Gastrocnemius medialis (tissue), 4 donors: ENCODE results near the gene RCAN3. TPM values are rescaled to one million over a fixed set of nuclear protein-coding genes. Genes with fewer than 3 reads are reported as not detected.

Experiments used
- ATAC-seq, 2 donors: fragments of 150-250 bp; one replicate each; pipeline ENCODE4 v1.9.1; 2016
- DNase-seq, 2 donors: peaks; one replicate each; pipeline ENCODE4 v3.0.0-alpha.2; 2019
- H3K27ac ChIP-seq, 4 donors: fragments of 200-600 bp; sonication (generic); 1 replicate in 1 of 4; 2 replicates in 3 of 4; pipeline ENCODE4 v1.5.1; 2016 to 2018; ENCODE audit warnings: mild to moderate bottlenecking in 2 of 4, moderate library complexity in 1 of 4
- H3K27me3 ChIP-seq, 3 donors: fragments of 200-600 bp; sonication (generic) in 2 of 3; 1 replicate in 1 of 3; 2 replicates in 2 of 3; pipeline versions ENCODE4 v1.5.1 to v1.6.0; 2016 to 2019; ENCODE audit warnings: mild to moderate bottlenecking in 1 of 3, moderate library complexity in 1 of 3
- H3K36me3 ChIP-seq, 2 donors: fragments of 200-600 bp; sonication (generic) in 1 of 2; one replicate each; pipeline ENCODE4 v1.5.1; 2017 to 2018
- H3K4me1 ChIP-seq, 2 donors: fragments of 200-600 bp; sonication (generic) in 1 of 2; one replicate each; pipeline ENCODE4 v1.5.1; 2016 to 2017; ENCODE audit warnings: mild to moderate bottlenecking in 2 of 2
- H3K4me3 ChIP-seq, 4 donors: fragments of 200-600 bp; sonication (generic) in 3 of 4; 1 replicate in 1 of 4; 2 replicates in 3 of 4; pipeline ENCODE4 v1.5.1; 2016 to 2019; ENCODE audit warnings: mild to moderate bottlenecking in 2 of 4
- H3K9me3 ChIP-seq, 3 donors: fragments of 200-600 bp; sonication (generic) in 2 of 3; 1 replicate in 1 of 3; 2 replicates in 2 of 3; pipeline ENCODE4 v1.5.1; 2016 to 2019
- POLR2A ChIP-seq, 2 donors: fragments of 450-650 bp; IDR thresholded peaks; one replicate each; pipeline ENCODE4 v1.6.1; 2017; ENCODE audit warnings: antibody characterized with exemption in 2 of 2, mild to moderate bottlenecking in 2 of 2, moderate library complexity in 2 of 2
- in situ Hi-C, 4 donors: fragments of 200-750 bp; cut with MboI; loops; one replicate each; pipeline versions ENCODE4 v1.15.0 to v1.8.0; 2017; ENCODE audit warnings: low sequenced_read_pairs in 4 of 4
- intact Hi-C: fragments of 100-400 bp; cut with DNase I; formaldehyde crosslinking; loops from one replicate; pipeline ENCODE4 v1.15.1; 2023; ENCODE audit warnings: low total_unique reads
- total RNA-seq, 4 donors: library from RNA; depleted of rRNA; stranded (reverse); fragments of >200 nt; gene quantifications; one replicate each; pipeline versions ENCODE4 v1.1.0 to v1.2.3, GENCODE V29; 2016
- TF ChIP-seq, protein P1 (sequence below), 5 experiments: fragments of 450-650 bp in 3 of 5; fragments of 200-600 bp in 2 of 5; sonication (generic) in 2 of 5; IDR thresholded peaks in 4 of 5; conservative IDR thresholded peaks in 1 of 5; 1 replicate in 4 of 5; 2 replicates in 1 of 5; pipeline ENCODE4 v1.5.1; 2016 to 2019; ENCODE audit warnings: antibody characterized with exemption in 5 of 5, mild to moderate bottlenecking in 3 of 5, moderate library complexity in 3 of 5

Gene RCAN3
- total RNA-seq, 4 donors from 2014 or later: 1.3 to 2.1 (median 1.8) TPM

DNA sequence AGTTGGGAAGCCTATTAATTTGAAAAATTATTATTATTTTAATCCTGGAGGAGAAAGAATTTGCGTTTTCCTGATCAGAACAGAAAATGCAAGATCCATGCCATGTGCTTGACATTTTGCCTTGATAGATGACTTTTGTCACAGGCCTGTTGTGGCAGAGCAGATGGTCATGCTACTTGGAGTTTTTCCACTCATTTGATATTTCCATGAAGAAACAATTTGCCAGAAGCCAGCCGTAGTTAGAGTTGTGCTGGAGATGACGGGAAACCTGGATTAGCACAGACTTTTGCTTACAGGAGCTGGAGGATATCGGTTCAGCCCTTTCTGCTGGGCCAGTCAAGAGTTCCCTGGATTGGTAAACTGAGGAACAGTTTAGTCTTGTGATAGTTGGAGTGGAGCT, 3.2 kb downstream of the RCAN3 start:
- Histone ChIP-seq H3K4me3 (no peak overlapping the region), H3K36me3 (no peaks in the 10 kb centered on the region), H3K9me3 (no peaks in the 10 kb centered on the region), H3K27me3 (peaks cover 2 to 35% (median 28%) of the 10 kb centered on the region in 3 donors), H3K4me1 (no peaks in the 10 kb centered on the region), H3K27ac (no peak overlapping the region)
- in situ Hi-C loops (no loop called here), intact Hi-C loops (no loop called here)
- DNase-seq: no peak
- TF ChIP-seq POLR2A (IDR thresholded peaks at IDR 0.05): no peak
- TF ChIP-seq, protein P1, sequence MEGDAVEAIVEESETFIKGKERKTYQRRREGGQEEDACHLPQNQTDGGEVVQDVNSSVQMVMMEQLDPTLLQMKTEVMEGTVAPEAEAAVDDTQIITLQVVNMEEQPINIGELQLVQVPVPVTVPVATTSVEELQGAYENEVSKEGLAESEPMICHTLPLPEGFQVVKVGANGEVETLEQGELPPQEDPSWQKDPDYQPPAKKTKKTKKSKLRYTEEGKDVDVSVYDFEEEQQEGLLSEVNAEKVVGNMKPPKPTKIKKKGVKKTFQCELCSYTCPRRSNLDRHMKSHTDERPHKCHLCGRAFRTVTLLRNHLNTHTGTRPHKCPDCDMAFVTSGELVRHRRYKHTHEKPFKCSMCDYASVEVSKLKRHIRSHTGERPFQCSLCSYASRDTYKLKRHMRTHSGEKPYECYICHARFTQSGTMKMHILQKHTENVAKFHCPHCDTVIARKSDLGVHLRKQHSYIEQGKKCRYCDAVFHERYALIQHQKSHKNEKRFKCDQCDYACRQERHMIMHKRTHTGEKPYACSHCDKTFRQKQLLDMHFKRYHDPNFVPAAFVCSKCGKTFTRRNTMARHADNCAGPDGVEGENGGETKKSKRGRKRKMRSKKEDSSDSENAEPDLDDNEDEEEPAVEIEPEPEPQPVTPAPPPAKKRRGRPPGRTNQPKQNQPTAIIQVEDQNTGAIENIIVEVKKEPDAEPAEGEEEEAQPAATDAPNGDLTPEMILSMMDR (IDR thresholded peaks at IDR 0.05 in 4 of 5, conservative IDR thresholded peaks at IDR 0.05 in 1 of 5): no peak
- ATAC-seq: no peak

DNA sequence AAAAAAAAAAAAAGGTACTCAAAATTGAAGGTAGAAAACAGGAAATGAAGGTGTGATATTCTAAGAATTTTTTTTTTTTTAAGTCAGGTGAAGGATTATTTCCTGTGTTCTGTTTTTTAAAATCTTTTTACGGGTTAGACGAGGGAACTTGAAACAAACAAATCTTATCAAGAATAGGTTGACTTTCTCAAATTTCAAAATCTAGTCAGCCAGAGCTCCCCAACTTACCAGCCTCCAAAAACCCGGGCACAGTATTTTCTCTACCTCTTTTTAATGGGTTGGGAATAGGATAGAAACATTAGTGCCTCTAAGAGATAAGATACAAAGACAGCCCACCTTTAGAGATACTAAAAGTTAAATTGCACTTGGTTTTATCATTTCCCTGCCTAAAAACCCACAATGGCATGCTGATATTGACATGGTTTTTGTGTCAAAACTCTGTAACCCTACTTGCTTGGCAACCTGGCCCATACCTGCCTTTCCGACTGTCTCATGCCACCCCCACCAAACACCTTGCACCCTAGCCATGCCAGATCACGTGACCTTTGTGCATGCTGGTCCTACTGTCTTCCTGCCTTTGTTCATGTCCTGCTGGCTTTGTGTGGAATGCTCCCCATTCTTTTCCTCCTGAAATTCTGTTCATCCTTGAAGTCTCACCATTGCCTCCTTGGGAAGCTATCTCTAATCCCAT, 4.2 kb downstream of the RCAN3 start:
- intact Hi-C loops: no loop called here
- Histone ChIP-seq H3K4me1 (no peaks in the 10 kb centered on the region), H3K27ac (no peak overlapping the region), H3K4me3 (no peak overlapping the region), H3K36me3 (no peaks in the 10 kb centered on the region), H3K27me3 (peaks cover 0 to 26% (median 18%) of the 10 kb centered on the region in 3 donors), H3K9me3 (no peaks in the 10 kb centered on the region)
- in situ Hi-C loops: no loop called here
- DNase-seq (no peak), ATAC-seq (no peak)
- no peak for TF ChIP-seq POLR2A (IDR thresholded peaks at IDR 0.05)
- TF ChIP-seq, protein P1 (IDR thresholded peaks at IDR 0.05 in 4 of 5, conservative IDR thresholded peaks at IDR 0.05 in 1 of 5): no peak

- Histone ChIP-seq H3K27me3 (peaks cover 0 to 20% (median 12%) of the 10 kb centered on the region in 3 donors), H3K27ac (no peak overlapping the region), H3K9me3 (no peaks in the 10 kb centered on the region), H3K4me3 (no peak overlapping the region), H3K4me1 (no peaks in the 10 kb centered on the region), H3K36me3 (no peaks in the 10 kb centered on the region)
- no peak for DNase-seq
- TF ChIP-seq POLR2A (IDR thresholded peaks at IDR 0.05): no peak
- TF ChIP-seq, protein P1 (IDR thresholded peaks at IDR 0.05 in 4 of 5, conservative IDR thresholded peaks at IDR 0.05 in 1 of 5): no peak
- intact Hi-C loops: no loop called here
- ATAC-seq: no peak
- in situ Hi-C loops: no loop called here
These were observed 4.8 kb downstream of the RCAN3 start for GRCh38 chr1:24507405-24507804.

DNA sequence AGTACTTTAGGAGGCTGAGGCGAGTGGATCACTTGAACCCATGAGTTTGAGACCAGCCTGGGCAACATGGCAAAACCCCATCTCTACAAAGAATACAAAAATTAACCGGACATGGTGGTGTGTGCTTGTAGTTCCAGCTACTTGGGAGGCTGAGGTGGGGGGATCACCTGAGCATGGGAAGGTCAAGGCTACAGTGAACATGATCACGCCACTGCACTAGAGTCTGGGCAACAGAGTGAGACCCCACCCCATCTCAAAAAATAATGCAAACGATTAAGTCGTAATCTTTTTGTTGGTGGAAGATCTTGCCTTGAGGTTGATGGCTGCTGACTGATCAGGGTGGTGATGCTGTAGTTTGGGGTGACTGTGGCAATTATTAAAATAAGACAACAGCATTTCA, 6.3 kb downstream of the RCAN3 start:
- H3K27me3 ChIP-seq: peaks cover 0 to 11% (median 4%) of the 10 kb centered on the region in 3 donors

More for the DNA sequence above, 6.3 kb downstream of the RCAN3 start:
- no peaks in the 10 kb centered on the region for H3K36me3 ChIP-seq
- H3K27ac ChIP-seq: no peak overlapping the region
- no peak overlapping the region for H3K4me3 ChIP-seq
- no peaks in the 10 kb centered on the region for H3K4me1 ChIP-seq
- DNase-seq (no peak), ATAC-seq (no peak)
- H3K9me3 ChIP-seq: no peaks in the 10 kb centered on the region
- in situ Hi-C loops (no loop called here), intact Hi-C loops (no loop called here)
- no peak for TF ChIP-seq POLR2A (IDR thresholded peaks at IDR 0.05)
- TF ChIP-seq, protein P1 (IDR thresholded peaks at IDR 0.05 in 4 of 5, conservative IDR thresholded peaks at IDR 0.05 in 1 of 5): no peak
